ENCODE data around the gene AHDC1. TPM values are rescaled to one million over a fixed set of nuclear protein-coding genes. Genes with fewer than 3 reads are reported as not detected.
"Not testable (repeated sequence)": the region's sequence is repeated elsewhere in the genome, so short reads cannot be mapped to it uniquely, and the experiment has no call there.

Gene AHDC1
- polyA plus RNA-seq, 1 donor = 43.2 TPM

GRCh38 chr1:27551170-27551952 lies 52.6 kb downstream of the AHDC1 start:
- DNase-seq = no peak

GRCh38 chr1:27550510-27551169 lies 53.3 kb downstream of the AHDC1 start:
- DNase-seq = no peak

- DNase-seq = no peak
These were observed 54.0 kb downstream of the AHDC1 start for GRCh38 chr1:27549807-27550408.

GRCh38 chr1:27548858-27549719 lies 54.9 kb downstream of the AHDC1 start:
- no peak for DNase-seq

- no peak for DNase-seq
These were observed 55.6 kb downstream of the AHDC1 start for GRCh38 chr1:27548136-27548853.

- no peak for DNase-seq
These were observed 56.5 kb downstream of the AHDC1 start for GRCh38 chr1:27547220-27548116.

GRCh38 chr1:27545876-27546275 lies 58.1 kb downstream of the AHDC1 start:
- no peak for DNase-seq

- no peak for DNase-seq
These were observed 58.7 kb downstream of the AHDC1 start for GRCh38 chr1:27545271-27545670.

GRCh38 chr1:27544834-27545233 lies 59.1 kb downstream of the AHDC1 start:
- DNase-seq = no peak

- no peak for DNase-seq
These were observed 60.7 kb downstream of the AHDC1 start for GRCh38 chr1:27543284-27543683.

GRCh38 chr1:27542463-27543273 lies 61.3 kb downstream of the AHDC1 start:
- no peak for DNase-seq

GRCh38 chr1:27539901-27540861 lies 63.8 kb downstream of the AHDC1 start:
- no peak for DNase-seq

- DNase-seq = no peak
These were observed 65.2 kb downstream of the AHDC1 start for GRCh38 chr1:27538793-27539192.

- not testable (repeated sequence) for DNase-seq
These were observed 65.7 kb downstream of the AHDC1 start for GRCh38 chr1:27538305-27538676.

- DNase-seq = no peak
These were observed 67.2 kb downstream of the AHDC1 start for GRCh38 chr1:27536767-27537166.

GRCh38 chr1:27536010-27536757 lies 67.8 kb downstream of the AHDC1 start:
- DNase-seq = no peak

- no peak for DNase-seq
These were observed 68.6 kb downstream of the AHDC1 start for GRCh38 chr1:27535386-27535785.

Data from left kidney (tissue), 2 donors.